Measurements from ENCODE around the gene SUV39H1. TPM values are rescaled to one million over a fixed set of nuclear protein-coding genes. Genes with fewer than 3 reads are reported as not detected.
A peak's percentile ranks its signal among the peaks of the same experiment; 100 is the strongest.

Gene SUV39H1
- total and polyA plus RNA-seq, 9 of the 15 experiments (the other 6 are each of a cell fraction or from before 2014, with no cell fraction given): 4.7 to 34.7 (median 17.9) TPM

- TF ChIP-seq SREBF1 (IDR thresholded peaks at IDR 0.05; ENCODE audit: borderline replicate concordance, low read depth, low read length): peak; percentile 51; the same call in 1 of the 2 replicates
- peak; percentile 67; the same call in 1 of the 2 replicates for TF ChIP-seq ZSCAN29 (IDR thresholded peaks at IDR 0.05)
- TF ChIP-seq ARID1B (IDR thresholded peaks at IDR 0.05): peak; percentile 39
- TF ChIP-seq TAF7 (tag; IDR thresholded peaks at IDR 0.05): 0 out of 2 replicates have a peak, but pooled peaks have one; percentile 16
- TF ChIP-seq, protein P1, sequence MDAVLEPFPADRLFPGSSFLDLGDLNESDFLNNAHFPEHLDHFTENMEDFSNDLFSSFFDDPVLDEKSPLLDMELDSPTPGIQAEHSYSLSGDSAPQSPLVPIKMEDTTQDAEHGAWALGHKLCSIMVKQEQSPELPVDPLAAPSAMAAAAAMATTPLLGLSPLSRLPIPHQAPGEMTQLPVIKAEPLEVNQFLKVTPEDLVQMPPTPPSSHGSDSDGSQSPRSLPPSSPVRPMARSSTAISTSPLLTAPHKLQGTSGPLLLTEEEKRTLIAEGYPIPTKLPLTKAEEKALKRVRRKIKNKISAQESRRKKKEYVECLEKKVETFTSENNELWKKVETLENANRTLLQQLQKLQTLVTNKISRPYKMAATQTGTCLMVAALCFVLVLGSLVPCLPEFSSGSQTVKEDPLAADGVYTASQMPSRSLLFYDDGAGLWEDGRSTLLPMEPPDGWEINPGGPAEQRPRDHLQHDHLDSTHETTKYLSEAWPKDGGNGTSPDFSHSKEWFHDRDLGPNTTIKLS (IDR thresholded peaks at IDR 0.05; ENCODE audit: borderline replicate concordance, low read depth): peak; percentile 40; the same call in 1 of the 2 replicates
- TF ChIP-seq ZNF75A (CRISPR knock-in tag; IDR thresholded peaks at IDR 0.05): no peak
- peak; percentile 45; the same call in 1 of the 2 replicates for TF ChIP-seq MAFK (IDR thresholded peaks at IDR 0.05; ENCODE audit: low read length)
- 0 out of 2 replicates have a peak, but pooled peaks have one; percentile 46 for TF ChIP-seq CHD2 (IDR thresholded peaks at IDR 0.05; ENCODE audit: low read depth, low read length)
- peak; percentile 78 for TF ChIP-seq SUPT5H (IDR thresholded peaks at IDR 0.05)
- TF ChIP-seq NRF1 (conservative IDR thresholded peaks at IDR 0.05 in 1 of 2, IDR thresholded peaks at IDR 0.05 in 1 of 2): peak; percentile 92 to 93
- TF ChIP-seq PHF20 (IDR thresholded peaks at IDR 0.05; ENCODE audit: partially characterized antibody): peak; percentile 84
- peak; percentile 83 for TF ChIP-seq EP400 (IDR thresholded peaks at IDR 0.05)
- TF ChIP-seq PRDM10 (IDR thresholded peaks at IDR 0.05; ENCODE audit: partially characterized antibody): peak; percentile 99
- peak; percentile 87 for TF ChIP-seq RBFOX2 (IDR thresholded peaks at IDR 0.05; ENCODE audit: low read depth, low read length)
- no peak for TF ChIP-seq BRF2 (IDR thresholded peaks at IDR 0.05; ENCODE audit: borderline replicate concordance, insufficient read depth, insufficient read length)
- TF ChIP-seq, protein P2, sequence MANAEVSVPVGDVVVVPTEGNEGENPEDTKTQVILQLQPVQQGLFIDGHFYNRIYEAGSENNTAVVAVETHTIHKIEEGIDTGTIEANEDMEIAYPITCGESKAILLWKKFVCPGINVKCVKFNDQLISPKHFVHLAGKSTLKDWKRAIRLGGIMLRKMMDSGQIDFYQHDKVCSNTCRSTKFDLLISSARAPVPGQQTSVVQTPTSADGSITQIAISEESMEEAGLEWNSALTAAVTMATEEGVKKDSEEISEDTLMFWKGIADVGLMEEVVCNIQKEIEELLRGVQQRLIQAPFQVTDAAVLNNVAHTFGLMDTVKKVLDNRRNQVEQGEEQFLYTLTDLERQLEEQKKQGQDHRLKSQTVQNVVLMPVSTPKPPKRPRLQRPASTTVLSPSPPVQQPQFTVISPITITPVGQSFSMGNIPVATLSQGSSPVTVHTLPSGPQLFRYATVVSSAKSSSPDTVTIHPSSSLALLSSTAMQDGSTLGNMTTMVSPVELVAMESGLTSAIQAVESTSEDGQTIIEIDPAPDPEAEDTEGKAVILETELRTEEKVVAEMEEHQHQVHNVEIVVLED (CRISPR knock-in tag; IDR thresholded peaks at IDR 0.05): peak; percentile 33; the same call in 1 of the 2 replicates
- TF ChIP-seq HDAC2 (IDR thresholded peaks at IDR 0.05): peak; percentile 40; the same call in 1 of the 2 replicates
- TF ChIP-seq NELFE (IDR thresholded peaks at IDR 0.05; ENCODE audit: insufficient read depth, insufficient read length): no peak
- TF ChIP-seq MIER1 (IDR thresholded peaks at IDR 0.05; ENCODE audit: low read depth): peak; percentile 38; the same call in 1 of the 2 replicates
- peak; percentile 85 for TF ChIP-seq BHLHE40 (IDR thresholded peaks at IDR 0.05; ENCODE audit: low read length)
- TF ChIP-seq MBD2 (IDR thresholded peaks at IDR 0.05; ENCODE audit: borderline replicate concordance, low read depth): peak; percentile 81
Observed at GRCh38 chrX:48737213-48737938, 40.8 kb downstream of the SUV39H1 start (continued).

Data from K562 (cell line).